Endothelial cell of umbilical vein (primary cell): ENCODE results near the gene FAM20A. TPM values are rescaled to one million over a fixed set of nuclear protein-coding genes. Genes with fewer than 3 reads are reported as not detected.

Source experiments
- BruUV-seq: library from RNA; stranded (reverse); fragments of 400-500 nt; replicated peaks from 2 replicates; lab custom pipeline; 2021; lab: Mats Ljungman, UMichigan
- CTCF ChIA-PET: fragments of 300-600, 350-600 bp; sonication (Branson Sonifier 250); formaldehyde crosslinking; loops from one replicate; lab custom pipeline; 2021; ENCODE audit warnings: antibody characterized with exemption, inconsistent platforms; lab: Charles Lee
- POLR2A ChIA-PET: fragments of 300-600, 350-600 bp; sonication (Branson Sonifier 250); formaldehyde crosslinking; loops from one replicate; lab custom pipeline; 2021; ENCODE audit warnings: antibody characterized with exemption, inconsistent platforms; lab: Charles Lee
- DNase-seq: peaks from one replicate; pipeline ENCODE4 v3.0.0-alpha.2; 2011; ENCODE audit warnings: low read depth, low spot score
- FAIRE-seq: peaks from 2 replicates; lab custom pipeline; 2011; peaks lifted over from hg19 to GRCh38; lab: Jason Lieb, UNC
- H2AFZ ChIP-seq: 2 replicates; pipeline ENCODE4 v1.6.0; 2012; ENCODE audit warnings: low read depth, low read length, control low read depth, inconsistent platforms
- H3K27ac ChIP-seq: 2 replicates; pipeline ENCODE4 v1.5.1; 2011; ENCODE audit warnings: low read depth, mild to moderate bottlenecking, control low read depth, low read length, moderate library complexity; ENCODE audit not compliant: insufficient read depth
- H3K27me3 ChIP-seq, 2 experiments: 2 replicates each; pipeline versions ENCODE4 v1.6.0 to v1.6.1; 2011; ENCODE audit warnings: low read length in 2 of 2, mixed read lengths in 1 of 2; ENCODE audit not compliant: control insufficient read depth in 2 of 2, insufficient read depth in 2 of 2
- H3K36me3 ChIP-seq, 2 experiments: 2 replicates in 1 of 2; 3 replicates in 1 of 2; pipeline ENCODE4 v1.5.1; 2011; ENCODE audit warnings: low read length in 2 of 2, mild to moderate bottlenecking in 1 of 2, moderate library complexity in 1 of 2; ENCODE audit not compliant: control insufficient read depth in 2 of 2, insufficient read depth in 2 of 2; ENCODE audit errors: extremely low read depth in 1 of 2
- H3K4me1 ChIP-seq: 3 replicates; pipeline ENCODE4 v1.5.1; 2011; ENCODE audit warnings: mild to moderate bottlenecking, low read length; ENCODE audit not compliant: control insufficient read depth, insufficient read depth; ENCODE audit errors: extremely low read depth
- H3K4me2 ChIP-seq: 2 replicates; pipeline ENCODE4 v1.6.1; 2011; ENCODE audit warnings: low read length, control low read depth, mixed read lengths; ENCODE audit not compliant: insufficient read depth
- H3K4me3 ChIP-seq, 3 experiments: fragments of 200-600 bp in 1 of 3; sonication (generic), shearing (Covaris generic) in 1 of 3; replicated peaks in 1 of 3; 2 replicates each; pipeline ENCODE4 v1.5.1; 2011 to 2016; ENCODE audit warnings: control low read depth in 3 of 3, low read length in 3 of 3, mild to moderate bottlenecking in 2 of 3, inconsistent platforms in 1 of 3, low read depth in 1 of 3, moderate library complexity in 1 of 3; ENCODE audit not compliant: insufficient read depth in 1 of 3
- H3K79me2 ChIP-seq: 2 replicates; pipeline ENCODE4 v1.6.0; 2012; ENCODE audit warnings: low read length, inconsistent platforms; ENCODE audit not compliant: control insufficient read depth, insufficient read depth
- H3K9ac ChIP-seq: replicated peaks from 2 replicates; pipeline ENCODE3; 2011; ENCODE audit warnings: low read length, control low read depth; ENCODE audit not compliant: insufficient read depth; ENCODE audit errors: extremely low read depth
- H3K9me1 ChIP-seq: replicated peaks from 3 replicates; pipeline ENCODE4 v1.6.0; 2011; ENCODE audit warnings: mild to moderate bottlenecking, low read length; ENCODE audit not compliant: control insufficient read depth, insufficient read depth; ENCODE audit errors: extremely low read depth
- H3K9me3 ChIP-seq: replicated peaks from 2 replicates; pipeline ENCODE4 v1.5.1; 2012; ENCODE audit warnings: low read length, inconsistent platforms; ENCODE audit not compliant: control insufficient read depth, insufficient read depth
- H4K20me1 ChIP-seq: replicated peaks from 2 replicates; pipeline ENCODE3; 2011; ENCODE audit warnings: mild to moderate bottlenecking, low read length; ENCODE audit not compliant: control insufficient read depth, insufficient read depth; ENCODE audit errors: extremely low read depth
- EZH2 ChIP-seq: IDR thresholded peaks from 2 replicates; pipeline ENCODE4 v1.6.1; 2012; ENCODE audit warnings: borderline replicate concordance, low read depth, mild to moderate bottlenecking, moderate library complexity, low read length, inconsistent platforms; ENCODE audit not compliant: severe bottlenecking
- FOS ChIP-seq: IDR thresholded peaks from 2 replicates; pipeline ENCODE4 v1.6.1; 2011; ENCODE audit warnings: mild to moderate bottlenecking, low read length, moderate library complexity, borderline replicate concordance; ENCODE audit not compliant: insufficient read depth
- GATA2 ChIP-seq: IDR thresholded peaks from 2 replicates; pipeline ENCODE4 v1.7.0; 2011; ENCODE audit warnings: low read depth, mild to moderate bottlenecking, moderate library complexity, mixed read lengths, low read length; ENCODE audit not compliant: insufficient read length, insufficient read depth
- JUN ChIP-seq: IDR thresholded peaks from 2 replicates; pipeline ENCODE4 v1.6.1; 2011; ENCODE audit warnings: borderline replicate concordance, low read depth; ENCODE audit not compliant: insufficient read length, insufficient read depth
- MYC ChIP-seq: IDR thresholded peaks from one replicate; pipeline ENCODE4 v1.6.1; 2011; ENCODE audit warnings: mild to moderate bottlenecking, low read depth, low read length
- POLR2A ChIP-seq: IDR thresholded peaks from 2 replicates; pipeline ENCODE4 v1.6.1; 2012; ENCODE audit warnings: low read depth, mild to moderate bottlenecking, control low read depth, low read length
- POLR2AphosphoS5 ChIP-seq: IDR thresholded peaks from 2 replicates; pipeline ENCODE4 v1.6.1; 2012; ENCODE audit warnings: low read depth, mild to moderate bottlenecking, control low read depth, low read length, moderate library complexity; ENCODE audit not compliant: insufficient read depth
- dilution Hi-C: fragments of 300-500 bp; cut with MboI; formaldehyde crosslinking; loops from one replicate; pipeline ENCODE4 v1.15.0; 2019; ENCODE audit warnings: low sequenced_read_pairs; ENCODE audit not compliant: extremely low pct_ligation_motif_present
- intact Hi-C: fragments of 100-400 bp; cut with micrococcal nuclease; formaldehyde crosslinking; loops from one replicate; pipeline ENCODE4 v1.10.0; 2022
- polyA plus RNA-seq, 4 experiments: library from polyadenylated mRNA; depleted of rRNA in 3 of 4; stranded (reverse) in 3 of 4; unstranded in 1 of 4; fragments of >200 nt; gene quantifications; 2 replicates each; pipeline versions ENCODE4 v1.2.1 to v1.2.3, GENCODE V29; 2011 to 2012; ENCODE audit warnings: missing spikeins in 1 of 4
- total RNA-seq: library from RNA; stranded (reverse); gene quantifications from 2 replicates; pipeline ENCODE4 v1.2.3, GENCODE V29; 2021
- TF ChIP-seq, protein P1 (sequence below), 2 donors: IDR thresholded peaks; 1 replicate in 1 of 2; 2 replicates in 1 of 2; pipeline ENCODE4 v1.5.1; 2011; ENCODE audit warnings: low read length in 2 of 2, mild to moderate bottlenecking in 2 of 2, moderate library complexity in 2 of 2, control low read depth in 1 of 2, inconsistent platforms in 1 of 2, low read depth in 1 of 2; ENCODE audit not compliant: insufficient read depth in 1 of 2; ENCODE audit errors: extremely low read depth in 1 of 2
- TF ChIP-seq, protein P2 (sequence below): IDR thresholded peaks from 2 replicates; pipeline ENCODE4 v1.6.1; 2011; ENCODE audit not compliant: insufficient read depth, insufficient read length

FAM20A gene
- total and polyA plus RNA-seq, 2 donors (not counting 3 experiments of a cell fraction or from before 2014, with no cell fraction given), result not detected

GRCh38 chr17:68595496-68595895 lies 5.7 kb downstream of the FAM20A start:
- Histone ChIP-seq H3K27ac (no peak overlapping the region), H4K20me1 (no peaks in the 10 kb centered on the region), H3K79me2 (no peaks in the 10 kb centered on the region), H3K4me3 (no peak overlapping the region), H3K9me3 (no peaks in the 10 kb centered on the region), H3K36me3 (no peaks in the 10 kb centered on the region), H3K27me3 (peaks cover 20 to 25% of the 10 kb centered on the region in 2 experiments), H2AFZ (no peak overlapping the region), H3K9ac (no peak overlapping the region), H3K9me1 (no peaks in the 10 kb centered on the region), H3K4me2 (no peak overlapping the region), H3K4me1 (peaks cover under 1% of the 10 kb centered on the region)
- no TSS peak for BruUV-seq
- no peak for TF ChIP-seq JUN
- no peak for TF ChIP-seq GATA2
- TF ChIP-seq, protein P1, sequence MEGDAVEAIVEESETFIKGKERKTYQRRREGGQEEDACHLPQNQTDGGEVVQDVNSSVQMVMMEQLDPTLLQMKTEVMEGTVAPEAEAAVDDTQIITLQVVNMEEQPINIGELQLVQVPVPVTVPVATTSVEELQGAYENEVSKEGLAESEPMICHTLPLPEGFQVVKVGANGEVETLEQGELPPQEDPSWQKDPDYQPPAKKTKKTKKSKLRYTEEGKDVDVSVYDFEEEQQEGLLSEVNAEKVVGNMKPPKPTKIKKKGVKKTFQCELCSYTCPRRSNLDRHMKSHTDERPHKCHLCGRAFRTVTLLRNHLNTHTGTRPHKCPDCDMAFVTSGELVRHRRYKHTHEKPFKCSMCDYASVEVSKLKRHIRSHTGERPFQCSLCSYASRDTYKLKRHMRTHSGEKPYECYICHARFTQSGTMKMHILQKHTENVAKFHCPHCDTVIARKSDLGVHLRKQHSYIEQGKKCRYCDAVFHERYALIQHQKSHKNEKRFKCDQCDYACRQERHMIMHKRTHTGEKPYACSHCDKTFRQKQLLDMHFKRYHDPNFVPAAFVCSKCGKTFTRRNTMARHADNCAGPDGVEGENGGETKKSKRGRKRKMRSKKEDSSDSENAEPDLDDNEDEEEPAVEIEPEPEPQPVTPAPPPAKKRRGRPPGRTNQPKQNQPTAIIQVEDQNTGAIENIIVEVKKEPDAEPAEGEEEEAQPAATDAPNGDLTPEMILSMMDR (IDR thresholded peaks at IDR 0.05; ENCODE audit: extremely low read depth in 1 of 2, insufficient read depth in 1 of 2, low read depth in 1 of 2, low read length in 2 of 2), result no peak
- no peak for TF ChIP-seq FOS
- TF ChIP-seq, protein P2, sequence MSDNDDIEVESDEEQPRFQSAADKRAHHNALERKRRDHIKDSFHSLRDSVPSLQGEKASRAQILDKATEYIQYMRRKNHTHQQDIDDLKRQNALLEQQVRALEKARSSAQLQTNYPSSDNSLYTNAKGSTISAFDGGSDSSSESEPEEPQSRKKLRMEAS, result no peak
- no peak for TF ChIP-seq MYC
- TF ChIP-seq EZH2, result no peak
- TF ChIP-seq POLR2AphosphoS5, result no peak
- no peak for TF ChIP-seq POLR2A
- CTCF ChIA-PET, result interaction anchor here (0.6 to 1.3 kb wide), 2 partner anchors 16 to 129 kb away, joined by 3 to 4 read pairs; no protein-coding TSS in a partner anchor
- dilution Hi-C loops, result no loop called here
- DNase-seq, result no peak
- FAIRE-seq, result no peak
- intact Hi-C loops, result no loop called here
- POLR2A ChIA-PET, result no interaction called here
